GM18951 (cell line): ENCODE results near the gene IDH3A.

ENCODE experiments used
- POLR2A ChIP-seq: IDR thresholded peaks from 4 replicates; pipeline ENCODE4 v1.6.1; 2011; ENCODE audit warnings: mild to moderate bottlenecking; ENCODE audit not compliant: insufficient read length, insufficient read depth; ENCODE audit errors: extremely low read depth
- in situ Hi-C: fragments of 300-500 bp; cut with MboI; formaldehyde crosslinking; loops from one replicate; pipeline ENCODE4 v1.12.0; 2022; ENCODE audit warnings: low sequenced_read_pairs, mixed read lengths, inconsistent platforms; ENCODE audit not compliant: unreplicated experiment

The IDH3A gene

GRCh38 chr15:78192826-78193594 lies 43.8 kb downstream of the IDH3A start:
- in situ Hi-C loops = no loop called here

DNA sequence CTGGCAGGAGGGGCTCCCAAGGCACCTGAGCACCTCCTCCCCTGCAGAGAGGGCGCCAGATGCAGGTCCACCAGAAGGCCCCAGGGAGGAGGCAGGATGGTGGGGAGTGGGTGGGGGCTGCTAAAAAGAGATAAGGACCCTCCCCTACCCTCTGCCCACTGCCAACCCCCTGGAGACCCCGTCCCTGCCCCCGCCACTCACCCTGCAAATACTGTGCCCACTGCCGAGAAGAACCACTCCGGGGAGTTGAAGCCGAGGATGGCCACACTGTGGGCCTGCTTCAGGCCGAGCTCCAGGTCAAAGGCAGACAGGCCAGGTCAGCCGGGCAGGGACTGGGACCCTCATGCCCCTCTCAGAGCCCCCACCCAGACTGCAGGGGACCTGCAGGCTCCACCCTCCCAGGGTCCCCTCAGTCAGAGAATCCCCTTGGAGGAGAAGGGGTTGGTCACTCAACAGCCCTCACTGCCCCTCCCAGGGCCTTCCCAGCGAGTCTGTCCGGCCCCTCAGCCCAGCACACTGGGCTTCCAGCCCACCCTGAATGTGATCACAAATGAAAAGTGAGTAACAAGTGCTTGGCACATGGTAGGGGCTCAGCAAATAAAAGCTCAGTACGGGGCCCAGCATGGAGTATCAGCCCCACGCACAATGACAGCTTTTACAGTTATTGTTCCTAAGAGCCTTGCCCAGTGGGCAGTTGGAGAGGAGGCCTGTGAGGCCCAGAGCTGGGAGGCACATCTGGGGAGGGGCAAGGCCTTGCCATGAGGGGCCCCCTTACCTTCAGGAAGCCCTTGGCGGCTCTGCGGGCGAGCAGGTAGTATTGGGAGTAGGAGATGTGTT lies 44.8 kb downstream of the IDH3A start:
- in situ Hi-C loops = no loop called here
- no peak for TF ChIP-seq POLR2A

More at GRCh38 chr15:78192826-78193594, 43.8 kb downstream of the IDH3A start:
- no peak for TF ChIP-seq POLR2A

- in situ Hi-C loops = no loop called here
- no peak for TF ChIP-seq POLR2A
Observed at GRCh38 chr15:78194568-78194925, 45.4 kb downstream of the IDH3A start.

DNA sequence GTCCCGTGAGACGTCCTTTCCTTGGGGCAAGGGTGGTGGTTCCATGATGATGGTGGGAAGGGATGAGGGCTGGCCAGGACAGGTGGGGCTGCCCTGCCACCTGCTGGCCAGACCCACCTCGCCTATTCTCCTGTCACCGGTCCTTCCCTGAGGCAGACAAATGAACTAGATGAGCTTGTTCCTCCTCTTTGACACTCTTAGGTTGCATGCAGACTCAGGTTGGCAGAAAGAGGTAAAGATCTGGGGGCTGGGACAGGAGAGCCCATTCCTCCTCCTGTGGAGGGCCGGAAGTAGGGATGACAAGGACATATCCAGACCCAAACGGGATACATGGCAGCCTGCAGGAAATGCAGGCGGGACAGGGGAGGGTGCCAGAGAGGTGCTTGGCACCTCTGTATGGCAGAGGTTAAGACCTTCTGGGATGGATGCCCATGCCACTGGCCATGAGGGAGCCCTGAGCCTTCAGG lies 46.6 kb downstream of the IDH3A start:
- TF ChIP-seq POLR2A = no peak
- in situ Hi-C loops = loop anchor here (5.0 kb wide), 1 partner anchor 83 kb away; no protein-coding TSS in a partner anchor

- in situ Hi-C loops = loop anchor here (5.0 kb wide), 1 partner anchor 85 kb away; no protein-coding TSS in a partner anchor
Observed at GRCh38 chr15:78197632-78198031, 48.5 kb downstream of the IDH3A start.

GRCh38 chr15:78200276-78200930 lies 51.2 kb downstream of the IDH3A start:
- in situ Hi-C loops = no loop called here
- TF ChIP-seq POLR2A = no peak

More at GRCh38 chr15:78197632-78198031, 48.5 kb downstream of the IDH3A start:
- TF ChIP-seq POLR2A = no peak

DNA sequence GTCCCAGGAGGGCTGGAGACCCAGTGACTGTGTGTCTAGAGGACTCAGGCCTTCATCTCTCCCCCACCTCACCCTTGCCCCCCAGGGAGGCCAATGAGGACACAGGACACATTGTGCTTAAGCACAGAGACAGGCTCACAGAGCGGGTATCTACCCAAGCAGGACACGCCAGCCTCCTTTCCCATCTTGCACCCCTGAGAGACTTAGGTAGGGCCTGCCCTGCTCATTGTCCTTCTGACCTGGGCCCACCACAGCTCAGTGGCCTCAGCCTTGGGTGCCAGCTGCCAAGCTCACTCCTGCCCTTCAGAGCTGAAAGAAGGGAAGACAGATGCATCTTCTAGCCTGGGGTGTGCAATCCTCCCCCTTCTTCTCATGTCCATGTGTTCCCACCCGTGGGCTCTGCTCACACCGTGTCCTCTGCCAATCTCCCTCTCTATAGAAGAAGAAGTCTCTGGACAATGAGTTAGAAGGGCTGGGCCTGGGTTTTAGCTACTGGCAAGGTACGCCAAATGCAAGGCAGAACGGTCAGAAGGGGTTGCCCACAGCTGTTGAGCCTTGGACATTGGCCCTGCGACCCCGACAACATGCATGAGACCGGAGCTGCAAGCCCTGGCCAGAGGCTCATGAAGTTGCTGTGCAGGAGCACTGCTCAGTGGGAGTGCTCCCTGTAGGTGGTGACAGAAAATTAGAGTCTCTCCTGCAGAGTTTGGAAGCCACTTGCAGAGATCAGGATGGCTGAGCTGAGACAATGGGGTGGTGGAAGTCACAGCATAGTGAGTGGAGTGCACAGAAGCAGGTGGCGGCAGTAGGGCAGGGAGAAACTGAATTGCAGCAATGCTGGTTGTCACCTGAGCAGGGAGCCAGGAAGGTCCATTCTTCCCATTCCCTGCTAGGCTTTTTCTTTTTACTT lies 52.4 kb downstream of the IDH3A start:
- in situ Hi-C loops = no loop called here
- no peak for TF ChIP-seq POLR2A

GRCh38 chr15:78203346-78204225 lies 54.4 kb downstream of the IDH3A start:
- in situ Hi-C loops = no loop called here

GRCh38 chr15:78204351-78205309 lies 55.5 kb downstream of the IDH3A start:
- in situ Hi-C loops = no loop called here
- TF ChIP-seq POLR2A = no peak

More at GRCh38 chr15:78203346-78204225, 54.4 kb downstream of the IDH3A start:
- no peak for TF ChIP-seq POLR2A

- in situ Hi-C loops = no loop called here
- no peak for TF ChIP-seq POLR2A
Observed at GRCh38 chr15:78205337-78205736, 56.2 kb downstream of the IDH3A start.
